Panc1 (cell line): ENCODE results near the gene ZNF182. TPM values are rescaled to one million over a fixed set of nuclear protein-coding genes. Genes with fewer than 3 reads are reported as not detected.
"Not testable (repeated sequence)": the region's sequence is repeated elsewhere in the genome, so short reads cannot be mapped to it uniquely, and the experiment has no call there.

Source experiments
- ATAC-seq: fragments of 200-7000 bp; cut with Tn5 transposase; 2 replicates; pipeline ENCODE4 v1.9.1; 2020; ENCODE audit warnings: mild to moderate bottlenecking, moderate library complexity
- BruUV-seq: library from RNA; stranded (reverse); fragments of 400-500 nt; replicated peaks from 2 replicates; lab custom pipeline; 2021; lab: Mats Ljungman, UMichigan
- CTCF ChIA-PET: fragments of 300-600 bp; sonication (Branson Sonifier 250); formaldehyde crosslinking; loops from one replicate; lab custom pipeline; 2022; ENCODE audit warnings: antibody characterized with exemption; lab: Charles Lee
- POLR2A ChIA-PET: fragments of 300-600 bp; sonication (Branson Sonifier 250); formaldehyde crosslinking; loops from one replicate; lab custom pipeline; 2022; ENCODE audit warnings: antibody characterized with exemption; lab: Charles Lee
- DNase-seq: peaks from one replicate; pipeline ENCODE4 v3.0.0-alpha.2; 2010; ENCODE audit warnings: low read depth, low spot score
- H3K27ac ChIP-seq: 2 replicates; pipeline ENCODE4 v1.5.1; 2011; ENCODE audit warnings: mild to moderate bottlenecking, low read length, inconsistent platforms
- H3K27me3 ChIP-seq: fragments of 200-500 bp; sonication (Bioruptor generic); 2 replicates; pipeline ENCODE4 v1.6.0; 2014; ENCODE audit warnings: low read length, inconsistent platforms; ENCODE audit not compliant: control insufficient read depth, insufficient read depth
- H3K36me3 ChIP-seq: fragments of 200-500 bp; sonication (Bioruptor generic); 2 replicates; pipeline ENCODE4 v1.5.1; 2014; ENCODE audit warnings: inconsistent platforms, mild to moderate bottlenecking, low read length, moderate library complexity; ENCODE audit not compliant: control insufficient read depth, insufficient read depth
- H3K4me1 ChIP-seq: 2 replicates; pipeline ENCODE4 v1.5.1; 2011; ENCODE audit warnings: inconsistent platforms, mild to moderate bottlenecking, low read length, moderate library complexity; ENCODE audit not compliant: control insufficient read depth, insufficient read depth
- H3K4me3 ChIP-seq, 2 experiments: 2 replicates each; pipeline ENCODE4 v1.5.1; 2011 to 2012; ENCODE audit warnings: low read depth in 2 of 2, low read length in 2 of 2, mild to moderate bottlenecking in 2 of 2, inconsistent platforms in 1 of 2, moderate library complexity in 1 of 2
- H3K9me3 ChIP-seq: fragments of 200-500 bp; sonication (Bioruptor generic); 2 replicates; pipeline ENCODE4 v1.5.1; 2014; ENCODE audit warnings: low read depth, mild to moderate bottlenecking, inconsistent platforms, low read length, moderate library complexity; ENCODE audit not compliant: control insufficient read depth, insufficient read depth
- POLR2AphosphoS5 ChIP-seq: IDR thresholded peaks from 2 replicates; pipeline ENCODE4 v1.6.1; 2012; ENCODE audit warnings: mild to moderate bottlenecking, low read depth, low read length, moderate library complexity
- SIN3A ChIP-seq: IDR thresholded peaks from 2 replicates; pipeline ENCODE4 v1.6.1; 2012; ENCODE audit warnings: low read depth, mild to moderate bottlenecking, low read length, moderate library complexity, borderline replicate concordance; ENCODE audit not compliant: insufficient read depth
- TCF7L2 ChIP-seq: IDR thresholded peaks from 2 replicates; pipeline ENCODE4 v1.6.1; 2011; ENCODE audit warnings: mild to moderate bottlenecking, low read depth, low read length, inconsistent platforms
- in situ Hi-C: cut with HindIII; loops from 2 replicates; pipeline ENCODE4 v1.10.0; 2016; ENCODE audit warnings: low sequenced_read_pairs, low pct_unique_long_range_greater_than_20kb
- intact Hi-C: fragments of 100-400 bp; cut with micrococcal nuclease; formaldehyde crosslinking; loops from one replicate; pipeline ENCODE4 v1.10.0; 2022; ENCODE audit not compliant: unreplicated experiment
- total RNA-seq: library from RNA; stranded (reverse); gene quantifications from one replicate; pipeline ENCODE4 v1.2.1, GENCODE V29; 2021; ENCODE audit not compliant: unreplicated experiment
- TF ChIP-seq, protein P1 (sequence below), 2 experiments: IDR thresholded peaks; 2 replicates each; pipeline ENCODE4 v1.6.1; 2011 to 2012; ENCODE audit warnings: low read depth in 2 of 2, control low read depth in 1 of 2, low read length in 1 of 2, mild to moderate bottlenecking in 1 of 2, moderate library complexity in 1 of 2; ENCODE audit not compliant: insufficient read depth in 1 of 2
- TF ChIP-seq, protein P2 (sequence below): fragments of 450-650 bp; IDR thresholded peaks from 2 replicates; pipeline ENCODE4 v1.5.1; 2017; ENCODE audit warnings: mild to moderate bottlenecking

ZNF182 gene
- total RNA-seq, 1 experiment from 2014 or later: 11.1 TPM

DNA sequence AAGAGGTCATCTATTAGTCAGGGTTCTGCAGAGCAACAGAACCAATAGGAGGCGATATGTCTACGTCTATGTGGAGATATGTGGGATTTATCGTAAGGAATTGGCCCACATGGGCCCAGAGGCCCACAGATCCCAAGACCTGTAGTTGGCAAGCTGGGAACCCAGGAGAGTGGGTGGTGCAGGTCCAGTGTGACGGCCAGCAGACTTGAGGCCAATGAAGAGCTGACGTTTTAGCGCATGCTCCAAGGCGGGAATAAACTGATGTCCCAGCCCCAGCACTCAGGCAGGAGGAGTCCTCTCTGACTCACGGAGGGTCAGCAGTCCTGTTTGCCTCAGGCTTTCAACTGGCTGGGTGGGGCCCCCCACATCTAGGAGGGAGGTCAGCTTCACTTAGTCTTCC lies 24.3 kb upstream of the ZNF182 start:
- TF ChIP-seq TCF7L2 (no peak), POLR2AphosphoS5 (no peak), SIN3A (no peak)
- TF ChIP-seq, protein P1, sequence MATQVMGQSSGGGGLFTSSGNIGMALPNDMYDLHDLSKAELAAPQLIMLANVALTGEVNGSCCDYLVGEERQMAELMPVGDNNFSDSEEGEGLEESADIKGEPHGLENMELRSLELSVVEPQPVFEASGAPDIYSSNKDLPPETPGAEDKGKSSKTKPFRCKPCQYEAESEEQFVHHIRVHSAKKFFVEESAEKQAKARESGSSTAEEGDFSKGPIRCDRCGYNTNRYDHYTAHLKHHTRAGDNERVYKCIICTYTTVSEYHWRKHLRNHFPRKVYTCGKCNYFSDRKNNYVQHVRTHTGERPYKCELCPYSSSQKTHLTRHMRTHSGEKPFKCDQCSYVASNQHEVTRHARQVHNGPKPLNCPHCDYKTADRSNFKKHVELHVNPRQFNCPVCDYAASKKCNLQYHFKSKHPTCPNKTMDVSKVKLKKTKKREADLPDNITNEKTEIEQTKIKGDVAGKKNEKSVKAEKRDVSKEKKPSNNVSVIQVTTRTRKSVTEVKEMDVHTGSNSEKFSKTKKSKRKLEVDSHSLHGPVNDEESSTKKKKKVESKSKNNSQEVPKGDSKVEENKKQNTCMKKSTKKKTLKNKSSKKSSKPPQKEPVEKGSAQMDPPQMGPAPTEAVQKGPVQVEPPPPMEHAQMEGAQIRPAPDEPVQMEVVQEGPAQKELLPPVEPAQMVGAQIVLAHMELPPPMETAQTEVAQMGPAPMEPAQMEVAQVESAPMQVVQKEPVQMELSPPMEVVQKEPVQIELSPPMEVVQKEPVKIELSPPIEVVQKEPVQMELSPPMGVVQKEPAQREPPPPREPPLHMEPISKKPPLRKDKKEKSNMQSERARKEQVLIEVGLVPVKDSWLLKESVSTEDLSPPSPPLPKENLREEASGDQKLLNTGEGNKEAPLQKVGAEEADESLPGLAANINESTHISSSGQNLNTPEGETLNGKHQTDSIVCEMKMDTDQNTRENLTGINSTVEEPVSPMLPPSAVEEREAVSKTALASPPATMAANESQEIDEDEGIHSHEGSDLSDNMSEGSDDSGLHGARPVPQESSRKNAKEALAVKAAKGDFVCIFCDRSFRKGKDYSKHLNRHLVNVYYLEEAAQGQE (IDR thresholded peaks at IDR 0.05; ENCODE audit: insufficient read depth in 1 of 2, low read depth in 2 of 2, low read length in 1 of 2): no peak
- TF ChIP-seq, protein P2, sequence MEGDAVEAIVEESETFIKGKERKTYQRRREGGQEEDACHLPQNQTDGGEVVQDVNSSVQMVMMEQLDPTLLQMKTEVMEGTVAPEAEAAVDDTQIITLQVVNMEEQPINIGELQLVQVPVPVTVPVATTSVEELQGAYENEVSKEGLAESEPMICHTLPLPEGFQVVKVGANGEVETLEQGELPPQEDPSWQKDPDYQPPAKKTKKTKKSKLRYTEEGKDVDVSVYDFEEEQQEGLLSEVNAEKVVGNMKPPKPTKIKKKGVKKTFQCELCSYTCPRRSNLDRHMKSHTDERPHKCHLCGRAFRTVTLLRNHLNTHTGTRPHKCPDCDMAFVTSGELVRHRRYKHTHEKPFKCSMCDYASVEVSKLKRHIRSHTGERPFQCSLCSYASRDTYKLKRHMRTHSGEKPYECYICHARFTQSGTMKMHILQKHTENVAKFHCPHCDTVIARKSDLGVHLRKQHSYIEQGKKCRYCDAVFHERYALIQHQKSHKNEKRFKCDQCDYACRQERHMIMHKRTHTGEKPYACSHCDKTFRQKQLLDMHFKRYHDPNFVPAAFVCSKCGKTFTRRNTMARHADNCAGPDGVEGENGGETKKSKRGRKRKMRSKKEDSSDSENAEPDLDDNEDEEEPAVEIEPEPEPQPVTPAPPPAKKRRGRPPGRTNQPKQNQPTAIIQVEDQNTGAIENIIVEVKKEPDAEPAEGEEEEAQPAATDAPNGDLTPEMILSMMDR: no peak
- BruUV-seq: no TSS peak
- in situ Hi-C loops: no loop called here
- ATAC-seq (no peak), DNase-seq (no peak)
- H3K27ac ChIP-seq: no peak overlapping the region
- H3K4me1 ChIP-seq: no peaks in the 10 kb centered on the region
- intact Hi-C loops: no loop called here
- no peaks in the 10 kb centered on the region for H3K36me3 ChIP-seq
- H3K9me3 ChIP-seq: no peaks in the 10 kb centered on the region
- ChIA-PET CTCF (no interaction called here), POLR2A (no interaction called here)
- no peaks in the 10 kb centered on the region for H3K27me3 ChIP-seq
- H3K4me3 ChIP-seq: no peak overlapping the region

DNA sequence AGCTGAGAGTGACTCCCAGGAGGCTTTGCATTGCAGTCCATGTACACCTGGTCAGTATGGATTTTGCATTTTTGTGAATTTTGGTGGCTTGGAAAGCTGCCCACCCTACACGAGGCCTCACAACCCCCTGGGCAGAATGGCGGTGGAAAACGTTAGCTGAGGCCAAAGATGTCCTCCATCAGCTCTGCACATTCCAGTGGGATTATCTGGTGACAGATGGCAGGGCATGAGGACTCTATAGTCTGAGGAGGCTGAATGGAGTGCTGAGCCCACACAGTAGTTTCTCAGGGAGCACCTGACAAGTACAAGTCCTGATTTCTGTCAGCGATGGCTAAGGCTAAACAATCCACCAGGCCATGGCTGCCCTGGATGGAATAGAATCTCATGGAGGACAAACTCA lies 23.8 kb upstream of the ZNF182 start:
- DNase-seq, intact Hi-C loops, H3K36me3 ChIP-seq, POLR2A ChIA-PET, H3K4me1 ChIP-seq, ATAC-seq, H3K4me3 ChIP-seq, in situ Hi-C loops, H3K9me3 ChIP-seq, H3K27ac ChIP-seq, BruUV-seq, H3K27me3 ChIP-seq: not testable (repeated sequence)
- CTCF ChIA-PET: interaction anchor here (1.0 kb wide), 1 partner anchor 174 kb away, joined by 3 read pairs; no protein-coding TSS in a partner anchor

DNA sequence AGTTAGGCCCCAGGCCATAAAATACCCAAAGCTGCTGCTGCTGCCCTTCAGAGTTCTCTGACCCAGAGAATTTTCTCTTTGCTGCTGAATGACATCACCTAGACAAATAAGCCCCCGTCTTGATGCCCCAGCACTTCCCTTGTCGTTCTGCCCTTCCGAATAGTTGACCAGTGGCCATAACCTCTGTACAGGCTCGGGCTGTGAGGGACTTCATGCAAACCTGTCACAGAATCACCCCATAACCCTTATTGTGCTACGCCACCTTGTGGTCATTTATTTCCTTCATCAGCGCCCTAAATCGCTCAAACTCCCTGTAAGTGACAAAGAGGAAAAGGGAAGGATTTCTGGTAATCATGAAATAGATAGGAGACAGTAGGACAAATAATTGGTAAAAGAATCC lies 21.8 kb upstream of the ZNF182 start:
- intact Hi-C loops: loop anchor here (2.0 kb wide), 1 partner anchor 193 kb away; no protein-coding TSS in a partner anchor
- no peak for TF ChIP-seq SIN3A
- TF ChIP-seq, protein P2: peak; percentile 70
- peak; percentile 59 for ATAC-seq
- DNase-seq: no peak
- Histone ChIP-seq H3K27me3 (no peaks in the 10 kb centered on the region), H3K36me3 (no peaks in the 10 kb centered on the region), H3K27ac (no peak overlapping the region), H3K9me3 (no peaks in the 10 kb centered on the region), H3K4me1 (no peaks in the 10 kb centered on the region; the same call in 1 of the 2 replicates), H3K4me3 (no peak overlapping the region)
- ChIA-PET POLR2A (no interaction called here), CTCF (no interaction called here)
- in situ Hi-C loops: no loop called here
- no TSS peak for BruUV-seq
